K562 (cell line): Measurements from ENCODE around the gene TNN. TPM values are rescaled to one million over a fixed set of nuclear protein-coding genes. Genes with fewer than 3 reads are reported as not detected.
A peak's percentile ranks its signal among the peaks of the same experiment; 100 is the strongest.

ENCODE experiments used
- ATAC-seq: fragments of 200-7000 bp; cut with Tn5 transposase; 3 replicates; pipeline ENCODE4 v1.9.1; 2020; ENCODE audit warnings: moderate library complexity
- BruUV-seq: library from RNA; stranded (reverse); fragments of 400-500 nt; replicated peaks from 2 replicates; lab custom pipeline; 2021; lab: Mats Ljungman, UMichigan
- CTCF ChIA-PET: fragments of 300-600 bp; formaldehyde crosslinking; extraction: SDS; loops from one replicate; lab custom pipeline; 2021; ENCODE audit warnings: low intra/inter-chr PET ratio; lab: Yijun Ruan, JAX
- POLR2A ChIA-PET: fragments of 300-600, 350-650 bp; sonication (Branson Sonifier 250); formaldehyde crosslinking; extraction: SDS; loops from one replicate; lab custom pipeline; 2021; ENCODE audit warnings: antibody characterized with exemption, inconsistent platforms; lab: Yijun Ruan, JAX
- DNase-seq, 4 experiments: peaks; one replicate each; pipeline versions ENCODE4 v3.0.0 to v3.0.0-alpha.2; 2011 to 2018; ENCODE audit warnings: low spot score in 3 of 4, mixed read lengths in 3 of 4; ENCODE audit errors: extremely low read depth in 1 of 4
- FAIRE-seq: peaks from 2 replicates; lab custom pipeline; 2011; peaks lifted over from hg19 to GRCh38; lab: Jason Lieb, UNC
- H2AFZ ChIP-seq: 2 replicates; pipeline ENCODE4 v1.6.0; 2011; ENCODE audit warnings: low read depth, low read length, control low read depth, inconsistent platforms
- H3K27ac ChIP-seq: fragments of 200-600 bp; 3 replicates; pipeline ENCODE4 v1.8.0; 2011; ENCODE audit warnings: low read depth, mild to moderate bottlenecking, control low read depth, inconsistent platforms, low read length, moderate library complexity, mixed read lengths; ENCODE audit errors: extremely low read depth
- H3K27me3 ChIP-seq, 2 experiments: fragments of 300-600 bp in 1 of 2; 2 replicates in 1 of 2; 3 replicates in 1 of 2; pipeline versions ENCODE4 v1.6.0 to v1.8.0; 2011; ENCODE audit warnings: inconsistent platforms in 2 of 2, low read length in 2 of 2, mild to moderate bottlenecking in 1 of 2, mixed read lengths in 1 of 2, moderate library complexity in 1 of 2; ENCODE audit not compliant: control insufficient read depth in 2 of 2, insufficient read depth in 2 of 2
- H3K36me3 ChIP-seq: fragments of 300-600 bp; 3 replicates; pipeline ENCODE4 v1.8.0; 2011; ENCODE audit warnings: mild to moderate bottlenecking, low read length, inconsistent platforms; ENCODE audit not compliant: control insufficient read depth, insufficient read depth
- H3K4me1 ChIP-seq, 2 experiments: fragments of 200-600 bp in 1 of 2; replicated peaks in 1 of 2; 2 replicates in 1 of 2; 3 replicates in 1 of 2; pipeline versions ENCODE4 v1.5.1 to v1.8.0; 2011; ENCODE audit warnings: inconsistent platforms in 2 of 2, low read length in 2 of 2, mild to moderate bottlenecking in 1 of 2, mixed read lengths in 1 of 2, moderate library complexity in 1 of 2; ENCODE audit not compliant: control insufficient read depth in 2 of 2, insufficient read depth in 2 of 2
- H3K4me2 ChIP-seq: 2 replicates; pipeline ENCODE4 v1.6.1; 2011; ENCODE audit warnings: low read length, control low read depth, inconsistent platforms, mixed read lengths; ENCODE audit not compliant: insufficient read depth
- H3K4me3 ChIP-seq: fragments of 200-600 bp; sonication (generic), shearing (Covaris generic); 2 replicates; pipeline ENCODE4 v1.5.1; 2016; ENCODE audit warnings: control low read depth, inconsistent platforms
- H3K79me2 ChIP-seq: fragments of 200-600 bp; 3 replicates; pipeline ENCODE4 v1.8.0; 2011; ENCODE audit warnings: low read length, inconsistent platforms; ENCODE audit not compliant: control insufficient read depth, insufficient read depth
- H3K9ac ChIP-seq, 2 experiments: 2 replicates each; pipeline versions ENCODE4 v1.6.0 to v1.6.1; 2011; ENCODE audit warnings: low read depth in 2 of 2, low read length in 2 of 2, control low read depth in 1 of 2, inconsistent platforms in 1 of 2, mild to moderate bottlenecking in 1 of 2, mixed read lengths in 1 of 2; ENCODE audit not compliant: insufficient read depth in 1 of 2
- H3K9me1 ChIP-seq: one replicate; pipeline ENCODE4 v1.6.0; 2011; ENCODE audit warnings: inconsistent platforms, mild to moderate bottlenecking, low read length, moderate library complexity; ENCODE audit not compliant: control insufficient read depth, insufficient read depth
- H3K9me3 ChIP-seq: replicated peaks from 2 replicates; pipeline ENCODE4 v1.5.1; 2011; ENCODE audit warnings: low read depth, low read length, inconsistent platforms; ENCODE audit not compliant: control insufficient read depth, insufficient read depth
- H4K20me1 ChIP-seq: replicated peaks from 2 replicates; pipeline ENCODE4 v1.6.1; 2011; ENCODE audit warnings: low read length, inconsistent platforms, mixed read lengths; ENCODE audit not compliant: control insufficient read depth, insufficient read depth
- ARHGAP35 ChIP-seq: fragments of 450-650 bp; IDR thresholded peaks from 2 replicates; pipeline ENCODE4 v1.6.1; 2018; ENCODE audit not compliant: partially characterized antibody
- DDX20 ChIP-seq: fragments of 450-650 bp; IDR thresholded peaks from 2 replicates; pipeline ENCODE4 v1.6.1; 2016; ENCODE audit warnings: missing genetic modification characterization, low read depth, mild to moderate bottlenecking, missing compliant biosample characterization, moderate library complexity
- GABPB2 ChIP-seq: fragments of 250-450 bp; sonication (Bioruptor Pico); conservative IDR thresholded peaks from 2 replicates; pipeline ENCODE4 v1.5.1; 2021; ENCODE audit warnings: mild to moderate bottlenecking
- LCOR ChIP-seq: sonication (generic); formaldehyde crosslinking; IDR thresholded peaks from 2 replicates; pipeline ENCODE4 v1.8.0; 2022; ENCODE audit warnings: mild to moderate bottlenecking, missing genetic modification reagents
- POLR2A ChIP-seq: fragments of 450-650 bp; conservative IDR thresholded peaks from 2 replicates; pipeline ENCODE4 v1.6.1; 2016
- SIN3A ChIP-seq, 2 experiments: fragments of 150-350 bp in 1 of 2; IDR thresholded peaks; 2 replicates each; pipeline ENCODE4 v1.6.1; 2011 to 2016; ENCODE audit warnings: borderline replicate concordance in 2 of 2, low read depth in 2 of 2, low read length in 2 of 2, mild to moderate bottlenecking in 2 of 2, moderate library complexity in 2 of 2; ENCODE audit not compliant: control insufficient read depth in 1 of 2
- TAF15 ChIP-seq: fragments of 200-400 bp; formaldehyde crosslinking; IDR thresholded peaks from 2 replicates; pipeline ENCODE4 v1.6.1; 2017; ENCODE audit warnings: mild to moderate bottlenecking, low read depth, low read length, moderate library complexity
- ZBTB7A ChIP-seq: IDR thresholded peaks from 2 replicates; pipeline ENCODE4 v1.6.1; 2011; ENCODE audit warnings: low read depth, mild to moderate bottlenecking, low read length, moderate library complexity, borderline replicate concordance; ENCODE audit not compliant: control insufficient read depth
- WGBS: fragments of 100-300 bp; shearing (Covaris generic); methylation state at CpG from one replicate; pipeline ENCODE4 v1.1.6; 2016; ENCODE audit warnings: low coverage, mixed read lengths; ENCODE audit not compliant: insufficient coverage; ENCODE audit errors: missing lambda C conversion rate; 5-methylcytosine and 5-hydroxymethylcytosine counted together
- in situ Hi-C: fragments of 300-500 bp; cut with MboI; formaldehyde crosslinking; loops from 4 replicates; pipeline ENCODE4 v1.15.0; 2018; ENCODE audit warnings: inconsistent platforms, mixed read lengths
- intact Hi-C: fragments of 100-400 bp; cut with micrococcal nuclease; formaldehyde crosslinking; loops from 2 replicates; pipeline ENCODE4 v1.14.2; 2022
- polyA plus RNA-seq, 8 experiments: library from polyadenylated mRNA; depleted of rRNA in 4 of 8; stranded (reverse) in 5 of 8; unstranded in 3 of 8; fragments of >200 nt; fragmentation: Nextera tagmentation in 2 of 8; fragmentation: Illumina TruSeq in 1 of 8; extraction: Ambion mirVana in 2 of 8; extraction: Trizol in 1 of 8; gene quantifications; 2 replicates each; pipeline versions ENCODE4 v1.2.1 to v1.2.3, GENCODE V29; 2011 to 2014; ENCODE audit warnings: inconsistent platforms in 1 of 8, missing spikeins in 1 of 8
- total RNA-seq, 7 experiments: library from RNA; depleted of rRNA in 6 of 7; stranded (reverse); fragments of >200 nt in 6 of 7; fragmentation: Illumina TruSeq in 2 of 7; extraction: Trizol in 2 of 7; gene quantifications; 2 replicates each; pipeline versions ENCODE4 v1.2.1 to v1.2.3, GENCODE V29; 2011 to 2021; ENCODE audit warnings: low replicate concordance in 1 of 7
- TF ChIP-seq, protein P1 (sequence below): fragments of 250-450 bp; sonication (Bioruptor Pico); IDR thresholded peaks from 2 replicates; pipeline ENCODE4 v1.5.0; 2020; ENCODE audit warnings: mild to moderate bottlenecking, borderline replicate concordance
- TF ChIP-seq, protein P2 (sequence below): fragments of 250-450 bp; sonication (Bioruptor Pico); IDR thresholded peaks from 2 replicates; pipeline ENCODE4 v1.6.1; 2021; ENCODE audit warnings: mild to moderate bottlenecking
- TF ChIP-seq, protein P3 (sequence below): fragments of 450-650 bp; formaldehyde crosslinking; IDR thresholded peaks from 2 replicates; pipeline ENCODE4 v1.4.0; 2020; ENCODE audit warnings: mild to moderate bottlenecking, moderate library complexity

The TNN gene
- total and polyA plus RNA-seq, 9 of the 15 experiments (the other 6 are each of a cell fraction or from before 2014, with no cell fraction given) = 0.01 to 0.09 (median 0.07) TPM; not detected in 4

DNA sequence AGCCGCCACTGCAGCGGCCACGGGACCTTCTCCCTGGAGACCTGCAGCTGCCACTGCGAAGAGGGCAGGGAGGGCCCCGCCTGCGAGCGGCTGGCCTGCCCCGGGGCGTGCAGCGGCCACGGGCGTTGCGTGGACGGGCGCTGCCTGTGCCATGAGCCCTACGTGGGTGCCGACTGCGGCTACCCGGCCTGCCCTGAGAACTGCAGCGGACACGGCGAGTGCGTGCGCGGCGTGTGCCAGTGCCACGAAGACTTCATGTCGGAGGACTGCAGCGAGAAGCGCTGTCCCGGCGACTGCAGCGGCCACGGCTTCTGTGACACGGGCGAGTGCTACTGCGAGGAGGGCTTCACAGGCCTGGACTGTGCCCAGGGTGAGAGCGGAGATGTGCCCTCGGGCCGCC lies 11.7 kb downstream of the TNN start:
- no peak for FAIRE-seq

DNA sequence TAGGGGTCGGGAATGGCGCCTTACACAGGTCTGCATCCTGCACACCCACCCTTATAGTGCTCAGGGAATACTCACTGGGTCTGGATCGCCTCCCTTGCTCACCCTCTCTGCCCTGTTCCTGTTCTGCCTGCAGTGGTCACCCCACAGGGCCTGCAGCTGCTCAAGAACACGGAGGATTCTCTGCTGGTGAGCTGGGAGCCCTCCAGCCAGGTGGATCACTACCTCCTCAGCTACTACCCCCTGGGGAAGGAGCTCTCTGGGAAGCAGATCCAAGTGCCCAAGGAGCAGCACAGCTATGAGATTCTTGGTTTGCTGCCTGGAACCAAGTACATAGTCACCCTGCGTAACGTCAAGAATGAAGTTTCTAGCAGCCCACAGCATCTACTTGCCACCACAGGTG lies 12.4 kb downstream of the TNN start:
- H3K79me2 ChIP-seq = no peaks in the 10 kb centered on the region
- peaks cover 46 to 79% of the 10 kb centered on the region in 2 experiments for H3K27me3 ChIP-seq
- CTCF ChIA-PET = no interaction called here
- no peak overlapping the region for H3K4me2 ChIP-seq
- no peaks in the 10 kb centered on the region for H3K9me1 ChIP-seq
- no peak overlapping the region for H3K9ac ChIP-seq
- H3K36me3 ChIP-seq = no peaks in the 10 kb centered on the region
- POLR2A ChIA-PET = interaction anchor here (0.9 kb wide), 1 partner anchor 10 kb away, joined by 4 read pairs; no protein-coding TSS in a partner anchor
- no peak overlapping the region for H3K27ac ChIP-seq
- no peak for FAIRE-seq
- peaks cover 4% of the 10 kb centered on the region; the same call in 1 of the 2 replicates for H4K20me1 ChIP-seq
- no peaks in the 10 kb centered on the region for H3K9me3 ChIP-seq
- H3K4me1 ChIP-seq = peaks cover 0 to 5% of the 10 kb centered on the region in 2 experiments; a peak in 1 of 5 replicates
- BruUV-seq = no TSS peak
- intact Hi-C loops = no loop called here
- no peak; the same call in 2 of the 3 replicates for ATAC-seq
- no peak overlapping the region for H3K4me3 ChIP-seq
- no peak overlapping the region for H2AFZ ChIP-seq
- in situ Hi-C loops = no loop called here
- no peak for DNase-seq
- WGBS = 1% methylated on average over 6 of the region's 6 CpGs
- no peak for TF ChIP-seq GABPB2 (CRISPR knock-in tag)
- TF ChIP-seq POLR2A = no peak
- TF ChIP-seq LCOR (CRISPR knock-in tag) = no peak
- TF ChIP-seq, protein P1, sequence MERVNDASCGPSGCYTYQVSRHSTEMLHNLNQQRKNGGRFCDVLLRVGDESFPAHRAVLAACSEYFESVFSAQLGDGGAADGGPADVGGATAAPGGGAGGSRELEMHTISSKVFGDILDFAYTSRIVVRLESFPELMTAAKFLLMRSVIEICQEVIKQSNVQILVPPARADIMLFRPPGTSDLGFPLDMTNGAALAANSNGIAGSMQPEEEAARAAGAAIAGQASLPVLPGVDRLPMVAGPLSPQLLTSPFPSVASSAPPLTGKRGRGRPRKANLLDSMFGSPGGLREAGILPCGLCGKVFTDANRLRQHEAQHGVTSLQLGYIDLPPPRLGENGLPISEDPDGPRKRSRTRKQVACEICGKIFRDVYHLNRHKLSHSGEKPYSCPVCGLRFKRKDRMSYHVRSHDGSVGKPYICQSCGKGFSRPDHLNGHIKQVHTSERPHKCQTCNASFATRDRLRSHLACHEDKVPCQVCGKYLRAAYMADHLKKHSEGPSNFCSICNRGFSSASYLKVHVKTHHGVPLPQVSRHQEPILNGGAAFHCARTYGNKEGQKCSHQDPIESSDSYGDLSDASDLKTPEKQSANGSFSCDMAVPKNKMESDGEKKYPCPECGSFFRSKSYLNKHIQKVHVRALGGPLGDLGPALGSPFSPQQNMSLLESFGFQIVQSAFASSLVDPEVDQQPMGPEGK = no peak
- no peak for TF ChIP-seq ARHGAP35
- TF ChIP-seq ZBTB7A = no peak
- no peak for TF ChIP-seq TAF15
- TF ChIP-seq, protein P2, sequence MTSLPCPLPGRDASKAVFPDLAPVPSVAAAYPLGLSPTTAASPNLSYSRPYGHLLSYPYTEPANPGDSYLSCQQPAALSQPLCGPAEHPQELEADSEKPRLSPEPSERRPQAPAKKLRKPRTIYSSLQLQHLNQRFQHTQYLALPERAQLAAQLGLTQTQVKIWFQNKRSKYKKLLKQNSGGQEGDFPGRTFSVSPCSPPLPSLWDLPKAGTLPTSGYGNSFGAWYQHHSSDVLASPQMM = no peak
- no peak for TF ChIP-seq DDX20 (tag)

More for the DNA sequence above, 11.7 kb downstream of the TNN start:
- no peak overlapping the region for H3K27ac ChIP-seq
- peaks cover 52 to 78% of the 10 kb centered on the region in 2 experiments for H3K27me3 ChIP-seq
- H3K9me1 ChIP-seq = no peaks in the 10 kb centered on the region
- no peak overlapping the region for H3K4me2 ChIP-seq
- TF ChIP-seq ZBTB7A (no peak), SIN3A (IDR thresholded peaks at IDR 0.05; ENCODE audit: borderline replicate concordance in 2 of 2, control insufficient read depth in 1 of 2, low read depth in 2 of 2, low read length in 2 of 2) (no peak)
- TF ChIP-seq, protein P3, sequence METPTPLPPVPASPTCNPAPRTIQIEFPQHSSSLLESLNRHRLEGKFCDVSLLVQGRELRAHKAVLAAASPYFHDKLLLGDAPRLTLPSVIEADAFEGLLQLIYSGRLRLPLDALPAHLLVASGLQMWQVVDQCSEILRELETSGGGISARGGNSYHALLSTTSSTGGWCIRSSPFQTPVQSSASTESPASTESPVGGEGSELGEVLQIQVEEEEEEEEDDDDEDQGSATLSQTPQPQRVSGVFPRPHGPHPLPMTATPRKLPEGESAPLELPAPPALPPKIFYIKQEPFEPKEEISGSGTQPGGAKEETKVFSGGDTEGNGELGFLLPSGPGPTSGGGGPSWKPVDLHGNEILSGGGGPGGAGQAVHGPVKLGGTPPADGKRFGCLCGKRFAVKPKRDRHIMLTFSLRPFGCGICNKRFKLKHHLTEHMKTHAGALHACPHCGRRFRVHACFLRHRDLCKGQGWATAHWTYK = 0 out of 2 replicates have a peak, but pooled peaks have one; percentile 51
- WGBS = 4% methylated on average over 40 of the region's 40 CpGs
- peaks cover 0 to 5% of the 10 kb centered on the region in 2 experiments; a peak in 1 of 5 replicates for H3K4me1 ChIP-seq
- no peak overlapping the region for H3K4me3 ChIP-seq
- DNase-seq = no peak
- H4K20me1 ChIP-seq = peaks cover 4% of the 10 kb centered on the region; the same call in 1 of the 2 replicates
- intact Hi-C loops (loop anchor here (2.0 kb wide), 1 partner anchor 19 kb away; no protein-coding TSS in a partner anchor), in situ Hi-C loops (no loop called here)
- CTCF ChIA-PET = no interaction called here
- H3K36me3 ChIP-seq = no peaks in the 10 kb centered on the region
- H3K9ac ChIP-seq = no peak overlapping the region
- no peaks in the 10 kb centered on the region for H3K79me2 ChIP-seq
- POLR2A ChIA-PET = interaction anchor here (0.9 kb wide), 1 partner anchor 11 kb away, joined by 4 read pairs; no protein-coding TSS in a partner anchor
- H2AFZ ChIP-seq = no peak overlapping the region
- no peaks in the 10 kb centered on the region for H3K9me3 ChIP-seq
- ATAC-seq = no peak; the same call in 2 of the 3 replicates
- BruUV-seq = no TSS peak
